Activated naive CD4-positive, alpha-beta T cell treated with anti-CD3 and anti-CD28 coated beads, Interleukin-2, amount 50 U/mL, for 24 hours (primary cell): ENCODE data around the gene DDR2.

Experiments used
- H3K27ac Mint-ChIP-seq: one replicate; pipeline ENCODE4 v1.8.0; 2021; ENCODE audit warnings: mild to moderate bottlenecking, mixed read lengths
- H3K27me3 Mint-ChIP-seq: one replicate; pipeline ENCODE4 v1.8.0; 2021; ENCODE audit warnings: mixed read lengths
- H3K36me3 Mint-ChIP-seq: one replicate; pipeline ENCODE4 v1.8.0; 2021; ENCODE audit warnings: mixed read lengths
- H3K4me1 Mint-ChIP-seq: one replicate; pipeline ENCODE4 v1.8.0; 2021; ENCODE audit warnings: mixed read lengths
- H3K4me3 Mint-ChIP-seq: one replicate; pipeline ENCODE4 v1.8.0; 2021; ENCODE audit warnings: mild to moderate bottlenecking, mixed read lengths
- H3K9me3 Mint-ChIP-seq: one replicate; pipeline ENCODE4 v1.8.0; 2021; ENCODE audit warnings: mixed read lengths

The DDR2 gene

DNA sequence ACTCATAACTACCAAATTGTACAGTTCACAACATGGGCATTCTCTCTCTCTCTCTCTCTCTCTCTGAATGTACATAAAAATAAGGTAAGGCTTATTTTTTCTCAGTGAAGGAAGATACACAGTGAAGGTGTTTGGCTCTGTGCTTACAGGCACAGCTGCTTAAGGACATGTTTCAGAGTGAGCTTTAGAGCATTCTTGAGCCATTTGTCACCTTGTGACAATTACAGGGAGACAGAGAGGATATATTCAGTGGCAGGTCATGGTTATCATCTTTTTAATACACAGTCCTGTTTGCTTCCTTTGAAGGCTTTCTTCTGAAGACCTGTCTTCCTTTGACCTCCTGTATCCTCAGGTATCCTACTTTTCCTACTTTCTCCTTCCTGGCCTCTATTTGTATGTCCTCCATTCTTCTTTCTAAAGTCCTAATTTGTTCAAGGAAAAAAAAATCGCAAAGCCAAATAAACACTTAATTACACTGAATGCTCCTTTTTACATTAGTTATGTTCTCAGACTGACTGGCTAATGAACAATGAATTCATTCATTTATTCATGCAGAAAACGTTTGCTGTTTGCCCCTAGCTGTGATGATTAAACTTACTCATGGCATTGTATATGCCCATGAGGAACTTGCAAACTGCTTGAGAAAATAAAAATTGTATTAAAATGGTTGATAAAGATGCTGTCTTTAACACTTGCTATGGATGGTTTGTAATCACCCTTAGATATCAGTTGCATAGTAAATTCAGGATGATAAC lies 191.7 kb downstream of the DDR2 start:
- Mint-ChIP-seq H3K36me3 (peaks cover 6% of the 10 kb centered on the region), H3K27me3 (peaks cover 38% of the 10 kb centered on the region), H3K4me1 (peaks cover 15% of the 10 kb centered on the region), H3K4me3 (no peak overlapping the region), H3K9me3 (no peaks in the 10 kb centered on the region), H3K27ac (no peak overlapping the region)

DNA sequence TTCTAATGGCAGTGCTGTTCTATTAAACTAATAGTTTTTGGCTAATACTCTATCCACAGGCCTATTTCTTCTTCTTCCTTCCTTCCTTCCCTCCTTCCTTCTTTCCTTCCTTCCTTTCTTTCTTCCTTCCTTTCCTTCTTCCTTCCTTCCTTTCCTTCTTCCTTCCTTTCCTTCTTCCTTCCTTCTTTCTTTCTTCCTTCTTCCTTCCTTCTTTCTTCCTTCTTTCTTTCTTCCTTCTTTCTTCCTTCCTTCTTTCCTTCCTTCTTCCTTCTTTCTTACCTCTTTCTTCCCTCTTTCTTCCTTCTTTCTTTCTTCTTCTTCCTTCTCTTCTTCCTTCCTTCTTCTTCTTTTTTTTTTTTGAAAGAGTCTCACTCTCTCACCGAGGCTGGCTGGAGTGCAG lies 197.0 kb downstream of the DDR2 start:
- peaks cover 25% of the 10 kb centered on the region for H3K27me3 Mint-ChIP-seq
- no peak overlapping the region for H3K27ac Mint-ChIP-seq
- no peak overlapping the region for H3K4me3 Mint-ChIP-seq
- peaks cover 2% of the 10 kb centered on the region for H3K36me3 Mint-ChIP-seq
- H3K4me1 Mint-ChIP-seq: no peaks in the 10 kb centered on the region
- no peaks in the 10 kb centered on the region for H3K9me3 Mint-ChIP-seq

DNA sequence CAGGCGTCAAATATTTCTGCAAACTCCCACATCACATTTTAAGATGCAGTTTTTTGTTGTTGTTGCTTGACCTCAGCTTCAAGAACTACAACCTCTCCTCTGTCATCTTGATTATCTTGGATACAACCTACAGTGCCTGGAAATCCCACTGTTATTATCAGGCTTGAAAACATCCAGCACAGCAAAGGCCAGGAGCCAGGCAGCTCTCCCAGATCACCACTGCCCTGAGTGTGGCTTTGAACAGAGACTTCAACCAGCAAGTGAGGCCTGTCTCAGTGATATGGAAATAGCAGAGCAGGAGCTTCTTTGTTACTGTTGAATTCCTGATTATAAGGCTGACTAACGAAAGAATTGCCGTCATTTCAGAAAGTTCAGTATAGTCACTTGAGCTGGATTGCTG lies 200.2 kb downstream of the DDR2 start:
- H3K4me1 Mint-ChIP-seq: peaks cover 6% of the 10 kb centered on the region
- no peak overlapping the region for H3K4me3 Mint-ChIP-seq
- H3K36me3 Mint-ChIP-seq: no peaks in the 10 kb centered on the region
- no peak overlapping the region for H3K27ac Mint-ChIP-seq
- no peaks in the 10 kb centered on the region for H3K9me3 Mint-ChIP-seq
- H3K27me3 Mint-ChIP-seq: peaks cover 13% of the 10 kb centered on the region

DNA sequence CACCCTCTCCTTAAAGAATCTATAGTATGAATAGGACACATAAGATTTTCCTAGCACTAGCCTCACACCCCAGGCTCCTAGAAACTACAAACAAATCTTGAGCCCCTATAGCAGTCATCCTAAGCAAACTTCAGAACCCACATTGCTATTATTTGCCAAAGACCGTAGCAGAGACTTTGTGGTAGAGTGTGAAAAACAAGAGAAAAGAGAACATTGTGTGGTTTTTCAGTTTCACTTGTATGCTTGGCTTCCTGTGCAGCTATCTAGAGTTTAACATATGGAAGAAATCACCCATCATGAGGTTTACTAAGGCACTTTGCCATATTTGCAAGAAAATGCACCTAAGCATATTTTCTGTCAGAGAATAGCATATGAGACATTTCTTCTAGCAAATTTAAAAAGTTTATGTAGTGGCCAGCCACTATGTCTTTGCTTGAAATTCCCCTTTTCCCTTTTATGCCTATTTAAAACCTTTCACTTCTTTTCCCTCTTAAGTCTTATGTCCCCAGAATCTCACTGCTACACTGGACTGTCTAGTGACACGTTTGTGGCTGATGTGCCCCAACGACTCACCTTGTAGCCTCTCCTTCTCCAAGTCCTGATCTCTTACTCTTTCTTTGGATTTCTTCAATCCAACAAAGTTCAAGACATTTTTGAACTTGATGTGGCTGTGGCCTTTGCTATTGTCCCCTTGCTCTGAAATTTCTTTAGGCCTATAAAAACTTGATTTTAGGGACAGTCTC lies 203.1 kb downstream of the DDR2 start:
- Mint-ChIP-seq H3K27ac (no peak overlapping the region), H3K27me3 (peaks cover 2% of the 10 kb centered on the region), H3K9me3 (peaks cover 6% of the 10 kb centered on the region), H3K36me3 (peaks cover 6% of the 10 kb centered on the region), H3K4me1 (peaks cover 6% of the 10 kb centered on the region), H3K4me3 (no peak overlapping the region)
